Breast epithelium (tissue), 3 donors: ENCODE measurements around the gene MSANTD1.

Source experiments
- POLR2AphosphoS5 ChIP-seq, 3 donors: sonication (generic); formaldehyde crosslinking; IDR thresholded peaks; one replicate each; pipeline ENCODE4 v1.6.1; 2017; ENCODE audit warnings: antibody characterized with exemption in 3 of 3
- TF ChIP-seq, protein P1 (sequence below), 3 donors: fragments of 450-650 bp; IDR thresholded peaks; one replicate each; pipeline ENCODE4 v1.5.1; 2016 to 2017; ENCODE audit warnings: antibody characterized with exemption in 3 of 3, mild to moderate bottlenecking in 3 of 3, moderate library complexity in 3 of 3

DNA sequence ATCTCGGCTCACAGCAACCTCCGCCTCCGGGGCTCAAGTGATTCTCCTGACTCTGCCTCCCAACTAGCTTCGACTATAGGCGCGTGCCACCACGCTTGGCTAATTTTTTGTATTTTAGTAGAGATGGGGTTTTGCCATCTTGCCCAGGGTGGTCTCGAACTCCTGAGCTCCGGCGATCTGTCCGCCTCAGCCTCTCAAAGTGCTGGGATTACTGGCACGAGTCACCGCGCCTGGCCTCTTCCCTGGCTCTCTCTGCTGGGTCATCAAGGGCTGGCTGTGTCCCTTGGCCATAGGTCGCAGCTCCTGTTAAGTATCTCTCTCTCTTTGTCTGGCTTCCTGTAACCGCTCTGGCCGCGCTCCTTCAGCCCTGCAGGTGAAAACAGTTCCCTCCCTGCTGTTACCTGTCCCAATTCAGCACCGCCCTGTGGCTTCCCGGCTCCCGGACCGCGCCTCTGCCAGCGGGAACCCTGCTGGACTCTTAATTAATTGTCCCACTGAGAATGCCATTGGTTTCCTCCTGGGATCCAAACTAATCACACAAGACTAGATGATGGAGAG is 42.5 kb downstream of the MSANTD1 start:
- TF ChIP-seq, protein P1, sequence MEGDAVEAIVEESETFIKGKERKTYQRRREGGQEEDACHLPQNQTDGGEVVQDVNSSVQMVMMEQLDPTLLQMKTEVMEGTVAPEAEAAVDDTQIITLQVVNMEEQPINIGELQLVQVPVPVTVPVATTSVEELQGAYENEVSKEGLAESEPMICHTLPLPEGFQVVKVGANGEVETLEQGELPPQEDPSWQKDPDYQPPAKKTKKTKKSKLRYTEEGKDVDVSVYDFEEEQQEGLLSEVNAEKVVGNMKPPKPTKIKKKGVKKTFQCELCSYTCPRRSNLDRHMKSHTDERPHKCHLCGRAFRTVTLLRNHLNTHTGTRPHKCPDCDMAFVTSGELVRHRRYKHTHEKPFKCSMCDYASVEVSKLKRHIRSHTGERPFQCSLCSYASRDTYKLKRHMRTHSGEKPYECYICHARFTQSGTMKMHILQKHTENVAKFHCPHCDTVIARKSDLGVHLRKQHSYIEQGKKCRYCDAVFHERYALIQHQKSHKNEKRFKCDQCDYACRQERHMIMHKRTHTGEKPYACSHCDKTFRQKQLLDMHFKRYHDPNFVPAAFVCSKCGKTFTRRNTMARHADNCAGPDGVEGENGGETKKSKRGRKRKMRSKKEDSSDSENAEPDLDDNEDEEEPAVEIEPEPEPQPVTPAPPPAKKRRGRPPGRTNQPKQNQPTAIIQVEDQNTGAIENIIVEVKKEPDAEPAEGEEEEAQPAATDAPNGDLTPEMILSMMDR (IDR thresholded peaks at IDR 0.05), result peak in 1 of 3 donors; percentile 31
- no peak for TF ChIP-seq POLR2AphosphoS5 (IDR thresholded peaks at IDR 0.05)
